Measurements from ENCODE around the gene ZGPAT. TPM values are rescaled to one million over a fixed set of nuclear protein-coding genes. Genes with fewer than 3 reads are reported as not detected.
A peak's percentile ranks its signal among the peaks of the same experiment; 100 is the strongest.

The ZGPAT gene
- total RNA-seq, 1 experiment from 2014 or later = 37.9 TPM

DNA sequence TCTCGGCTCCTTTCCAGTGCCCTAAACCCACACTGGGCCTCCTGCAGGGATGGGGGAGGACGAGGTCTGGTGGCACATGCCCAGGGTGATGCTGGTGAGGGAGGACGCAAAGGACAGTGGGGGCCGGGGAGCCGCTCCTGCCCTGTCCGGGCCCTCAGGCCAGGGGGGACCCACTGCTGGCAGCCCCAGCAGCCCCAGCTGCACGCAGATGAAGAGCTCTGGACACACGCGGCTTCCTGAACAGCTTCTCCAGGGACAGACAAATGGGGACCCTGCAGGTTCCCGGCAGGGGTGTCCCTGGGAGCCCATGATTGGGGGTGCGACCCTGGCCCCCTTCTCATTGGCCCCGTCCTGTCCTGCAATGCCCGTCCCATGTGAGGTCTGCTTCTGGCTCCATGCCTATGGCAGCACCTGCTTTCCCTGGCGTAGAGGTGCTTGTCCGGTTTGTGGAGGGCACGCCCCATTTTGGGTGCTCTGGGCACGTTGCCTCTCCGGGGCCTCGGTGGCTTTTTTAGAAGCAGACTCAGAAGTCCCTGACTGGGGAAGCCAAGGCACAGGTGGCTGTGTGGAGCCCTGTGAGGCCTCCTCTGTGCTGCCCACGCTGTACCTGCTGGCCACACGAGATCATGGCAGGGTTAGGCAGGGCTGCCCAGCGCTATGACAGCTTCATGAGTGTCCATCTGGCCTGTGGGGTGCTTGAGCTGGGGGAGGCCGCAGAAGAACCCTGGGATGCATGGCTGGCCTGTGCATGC is 26.8 kb upstream of the ZGPAT start:
- no TSS peak for BruUV-seq (replicated peaks)
- no peak for DNase-seq

GRCh38 chr20:63681609-63682142 is 26.2 kb upstream of the ZGPAT start:
- H3K27ac ChIP-seq (ENCODE audit: low read length) = peak overlapping the region; percentile 84
- no peaks in the 10 kb centered on the region for H4K20me1 ChIP-seq (ENCODE audit: low read length)
- DNase-seq = no peak
- H3K4me1 ChIP-seq (ENCODE audit: insufficient read depth, low read length) = peaks cover 29% of the 10 kb centered on the region
- H3K9ac ChIP-seq (ENCODE audit: low read length) = peak overlapping the region; percentile 44
- peaks cover 7% of the 10 kb centered on the region for H3K36me3 ChIP-seq (ENCODE audit: low read depth, low read length)
- no peaks in the 10 kb centered on the region for H3K9me3 ChIP-seq (ENCODE audit: low read length)
- H2AFZ ChIP-seq (ENCODE audit: low read length) = no peak overlapping the region
- H3K9me2 ChIP-seq (replicated peaks; ENCODE audit: low read length) = no peaks in the 10 kb centered on the region
- intact Hi-C loops (cut with micrococcal nuclease) = loop anchor here (2.0 kb wide), 2 partner anchors 23 to 145 kb away; partner anchors contain the start of genes PTK6 and RTEL1
- CTCF ChIA-PET = interaction anchor here (1.7 kb wide), 1 partner anchor 40 kb away, joined by 9 read pairs; no protein-coding TSS in a partner anchor
- POLR2A ChIA-PET (ENCODE audit: unreplicated experiment) = interaction anchor here (0.5 to 1.2 kb wide), 2 partner anchors 18 to 26 kb away, joined by 3 to 4 read pairs; no protein-coding TSS in a partner anchor
- ATAC-seq = no peak
- H3K27me3 ChIP-seq (ENCODE audit: low read length) = no peaks in the 10 kb centered on the region
- no peaks in the 10 kb centered on the region for H3F3A ChIP-seq (ENCODE audit: low read length, unreplicated experiment)
- H3K79me2 ChIP-seq (ENCODE audit: low read length) = peaks cover 7% of the 10 kb centered on the region
- BruUV-seq (replicated peaks) = no TSS peak
- TF ChIP-seq EZH2phosphoT487 (IDR thresholded peaks at IDR 0.05; ENCODE audit: borderline replicate concordance, low read length) (no peak), CTCF (conservative IDR thresholded peaks at IDR 0.05; ENCODE audit: low read depth, low read length) (no peak), EZH2 (IDR thresholded peaks at IDR 0.05; ENCODE audit: low read length, unreplicated experiment) (no peak)
- no peak overlapping the region for H3K4me3 ChIP-seq (ENCODE audit: low read length)
- H3K4me2 ChIP-seq (ENCODE audit: low read length) = peak overlapping the region; percentile 27

More for the DNA sequence above, 26.8 kb upstream of the ZGPAT start:
- peaks cover 7% of the 10 kb centered on the region for H3K79me2 ChIP-seq (ENCODE audit: low read length)
- peaks cover 23% of the 10 kb centered on the region for H3K4me1 ChIP-seq (ENCODE audit: insufficient read depth, low read length)
- peak overlapping the region; percentile 84 for H3K27ac ChIP-seq (ENCODE audit: low read length)
- no peak overlapping the region for H2AFZ ChIP-seq (ENCODE audit: low read length)
- ATAC-seq = no peak
- no peak overlapping the region for H3K4me3 ChIP-seq (ENCODE audit: low read length)
- H3K9me2 ChIP-seq (replicated peaks; ENCODE audit: low read length) = no peaks in the 10 kb centered on the region
- TF ChIP-seq CTCF (conservative IDR thresholded peaks at IDR 0.05; ENCODE audit: low read depth, low read length) = no peak
- H3K27me3 ChIP-seq (ENCODE audit: low read length) = no peaks in the 10 kb centered on the region
- CTCF ChIA-PET = interaction anchor here (1.7 kb wide), 1 partner anchor 39 kb away, joined by 9 read pairs; no protein-coding TSS in a partner anchor
- H3F3A ChIP-seq (ENCODE audit: low read length, unreplicated experiment) = no peaks in the 10 kb centered on the region
- no peak overlapping the region for H3K9ac ChIP-seq (ENCODE audit: low read length)
- H4K20me1 ChIP-seq (ENCODE audit: low read length) = no peaks in the 10 kb centered on the region
- no peaks in the 10 kb centered on the region for H3K9me3 ChIP-seq (ENCODE audit: low read length)
- intact Hi-C loops (cut with micrococcal nuclease) = no loop called here
- POLR2A ChIA-PET (ENCODE audit: unreplicated experiment) = no interaction called here
- no peak overlapping the region for H3K4me2 ChIP-seq (ENCODE audit: low read length)
- peaks cover 7% of the 10 kb centered on the region for H3K36me3 ChIP-seq (ENCODE audit: low read depth, low read length)
